HG03571 (cell line): ENCODE data around the gene ASB8.
"Not testable (repeated sequence)": the region's sequence is repeated elsewhere in the genome, so short reads cannot be mapped to it uniquely, and the experiment has no call there.

ENCODE experiments used
- ATAC-seq: cut with Tn5 transposase; IDR thresholded peaks from one replicate; pipeline ENCODE4 v1.9.1; 2021; ENCODE audit not compliant: unreplicated experiment

Gene ASB8

GRCh38 chr12:48142818-48143674 lies 14.3 kb downstream of the ASB8 start:
- no peak for ATAC-seq

GRCh38 chr12:48135027-48135426 lies 22.3 kb downstream of the ASB8 start:
- ATAC-seq, result no peak

GRCh38 chr12:48132826-48133225 lies 24.5 kb downstream of the ASB8 start:
- ATAC-seq, result no peak

- no peak for ATAC-seq
Measured at GRCh38 chr12:48131517-48131916, 25.8 kb downstream of the ASB8 start.

- ATAC-seq, result no peak
Measured at GRCh38 chr12:48129376-48129775, 27.9 kb downstream of the ASB8 start.

- ATAC-seq, result no peak
Measured at GRCh38 chr12:48128800-48129199, 28.5 kb downstream of the ASB8 start.

GRCh38 chr12:48126953-48127630 lies 30.2 kb downstream of the ASB8 start:
- no peak for ATAC-seq

- no peak for ATAC-seq
Measured at GRCh38 chr12:48125985-48126384, 31.3 kb downstream of the ASB8 start.

- ATAC-seq, result not testable (repeated sequence)
Measured at GRCh38 chr12:48125542-48125941, 31.8 kb downstream of the ASB8 start.

GRCh38 chr12:48123169-48123568 lies 34.1 kb downstream of the ASB8 start:
- no peak for ATAC-seq

- no peak for ATAC-seq
Measured at GRCh38 chr12:48122065-48122834, 35.1 kb downstream of the ASB8 start.

GRCh38 chr12:48121522-48121921 lies 35.8 kb downstream of the ASB8 start:
- ATAC-seq, result no peak

- ATAC-seq, result no peak
Measured at GRCh38 chr12:48119834-48120195, 37.5 kb downstream of the ASB8 start.

GRCh38 chr12:48119078-48119833 lies 38.1 kb downstream of the ASB8 start, which contains the start of gene PFKM:
TSS of gene PFKM (plus strand) at chr12:48119364. CDS start at chr12:48122775, 3,411 bp downstream.
- ATAC-seq, result peak; percentile 99

- no peak for ATAC-seq
Measured at GRCh38 chr12:48118284-48118871, 38.9 kb downstream of the ASB8 start.

GRCh38 chr12:48115957-48116356 lies 41.4 kb downstream of the ASB8 start:
- no peak for ATAC-seq

GRCh38 chr12:48111312-48111693 lies 46.0 kb downstream of the ASB8 start:
- not testable (repeated sequence) for ATAC-seq

GRCh38 chr12:48110691-48111311 lies 46.5 kb downstream of the ASB8 start:
- ATAC-seq, result no peak

- ATAC-seq, result no peak
Measured at GRCh38 chr12:48109424-48109823, 47.9 kb downstream of the ASB8 start.
